OCI-LY1 (cell line): ENCODE data around the gene TRPC4.

Experiments used
- H2AFZ ChIP-seq: fragments of 200-600 bp; sonication (generic), shearing (Covaris generic); 2 replicates; pipeline ENCODE4 v1.6.0; 2014; ENCODE audit warnings: antibody characterized with exemption, mild to moderate bottlenecking, low read length
- H3F3A ChIP-seq: fragments of 200-600 bp; sonication (generic), shearing (Covaris generic); 2 replicates; pipeline ENCODE4 v1.6.0; 2014; ENCODE audit warnings: mild to moderate bottlenecking, antibody characterized with exemption, low read length, moderate library complexity; ENCODE audit not compliant: insufficient read depth
- H3K27ac ChIP-seq: fragments of 200-600 bp; sonication (generic); 2 replicates; pipeline ENCODE4 v1.5.1; 2014; ENCODE audit warnings: low read length, mixed run types, mild to moderate bottlenecking, low read depth; ENCODE audit not compliant: poor library complexity, severe bottlenecking
- H3K27me3 ChIP-seq: fragments of 200-600 bp; sonication (generic); 2 replicates; pipeline ENCODE4 v1.6.0; 2014; ENCODE audit warnings: antibody characterized with exemption, mild to moderate bottlenecking, low read length, moderate library complexity; ENCODE audit not compliant: insufficient read depth
- H3K36me3 ChIP-seq: fragments of 200-600 bp; sonication (generic); 2 replicates; pipeline ENCODE4 v1.6.1; 2014; ENCODE audit warnings: mild to moderate bottlenecking, antibody characterized with exemption, low read length, moderate library complexity, mixed read lengths; ENCODE audit not compliant: insufficient read depth
- H3K4me1 ChIP-seq: fragments of 200-600 bp; sonication (generic); 2 replicates; pipeline ENCODE4 v1.5.1; 2014; ENCODE audit warnings: mild to moderate bottlenecking, low read length, moderate library complexity; ENCODE audit not compliant: insufficient read depth, severe bottlenecking
- H3K4me2 ChIP-seq: fragments of 200-600 bp; sonication (generic), shearing (Covaris generic); 2 replicates; pipeline ENCODE4 v1.6.1; 2014; ENCODE audit warnings: low read length
- H3K4me3 ChIP-seq: fragments of 200-600 bp; sonication (generic); 2 replicates; pipeline ENCODE4 v1.5.1; 2014; ENCODE audit warnings: low read length, low read depth, mild to moderate bottlenecking, mixed read lengths; ENCODE audit not compliant: poor library complexity, severe bottlenecking
- H3K79me2 ChIP-seq: fragments of 200-600 bp; shearing (Covaris generic); 2 replicates; pipeline ENCODE4 v1.6.1; 2016; ENCODE audit warnings: mixed run types, low read length, mixed read lengths; ENCODE audit not compliant: insufficient read depth
- H3K9ac ChIP-seq: fragments of 200-600 bp; sonication (generic), shearing (Covaris generic); 2 replicates; pipeline ENCODE4 v1.6.1; 2014; ENCODE audit warnings: mild to moderate bottlenecking, low read length, mixed read lengths
- H3K9me2 ChIP-seq: fragments of 200-600 bp; sonication (generic), shearing (Covaris generic); 2 replicates; pipeline ENCODE4 v1.6.1; 2014; ENCODE audit warnings: low read depth, mild to moderate bottlenecking, low read length, mixed read lengths
- H3K9me3 ChIP-seq: fragments of 200-600 bp; shearing (Covaris generic); 2 replicates; pipeline ENCODE4 v1.6.1; 2014; ENCODE audit warnings: low read length, mixed read lengths
- H4K20me1 ChIP-seq: fragments of 200-600 bp; sonication (generic), shearing (Covaris generic); 2 replicates; pipeline ENCODE4 v1.6.0; 2016; ENCODE audit warnings: mild to moderate bottlenecking, low read length; ENCODE audit not compliant: insufficient read depth
- EZH2 ChIP-seq: fragments of 200-600 bp; sonication (generic), shearing (Covaris generic); IDR thresholded peaks from 2 replicates; pipeline ENCODE4 v1.8.0; 2017; ENCODE audit warnings: borderline replicate concordance, mixed run types, mild to moderate bottlenecking, antibody characterized with exemption, low read length, moderate library complexity, mixed read lengths
- TF ChIP-seq, protein P1 (sequence below): fragments of 200-600 bp; sonication (generic), shearing (Covaris generic); IDR thresholded peaks from 2 replicates; pipeline ENCODE4 v1.5.1; 2017; ENCODE audit warnings: mild to moderate bottlenecking, antibody characterized with exemption, low read length, moderate library complexity, mixed read lengths

Gene TRPC4

GRCh38 chr13:37905736-37906135 is 36.2 kb upstream of the TRPC4 start:
- Histone ChIP-seq H3K79me2 (no peaks in the 10 kb centered on the region), H3K9me2 (no peaks in the 10 kb centered on the region), H4K20me1 (no peaks in the 10 kb centered on the region), H3K9me3 (no peaks in the 10 kb centered on the region), H3K27me3 (no peaks in the 10 kb centered on the region), H3F3A (no peaks in the 10 kb centered on the region), H3K4me1 (no peaks in the 10 kb centered on the region), H3K4me3 (no peak overlapping the region), H3K4me2 (no peak overlapping the region), H2AFZ (no peak overlapping the region), H3K9ac (no peak overlapping the region), H3K36me3 (no peaks in the 10 kb centered on the region), H3K27ac (no peak overlapping the region)
- no peak for TF ChIP-seq EZH2
- TF ChIP-seq, protein P1, sequence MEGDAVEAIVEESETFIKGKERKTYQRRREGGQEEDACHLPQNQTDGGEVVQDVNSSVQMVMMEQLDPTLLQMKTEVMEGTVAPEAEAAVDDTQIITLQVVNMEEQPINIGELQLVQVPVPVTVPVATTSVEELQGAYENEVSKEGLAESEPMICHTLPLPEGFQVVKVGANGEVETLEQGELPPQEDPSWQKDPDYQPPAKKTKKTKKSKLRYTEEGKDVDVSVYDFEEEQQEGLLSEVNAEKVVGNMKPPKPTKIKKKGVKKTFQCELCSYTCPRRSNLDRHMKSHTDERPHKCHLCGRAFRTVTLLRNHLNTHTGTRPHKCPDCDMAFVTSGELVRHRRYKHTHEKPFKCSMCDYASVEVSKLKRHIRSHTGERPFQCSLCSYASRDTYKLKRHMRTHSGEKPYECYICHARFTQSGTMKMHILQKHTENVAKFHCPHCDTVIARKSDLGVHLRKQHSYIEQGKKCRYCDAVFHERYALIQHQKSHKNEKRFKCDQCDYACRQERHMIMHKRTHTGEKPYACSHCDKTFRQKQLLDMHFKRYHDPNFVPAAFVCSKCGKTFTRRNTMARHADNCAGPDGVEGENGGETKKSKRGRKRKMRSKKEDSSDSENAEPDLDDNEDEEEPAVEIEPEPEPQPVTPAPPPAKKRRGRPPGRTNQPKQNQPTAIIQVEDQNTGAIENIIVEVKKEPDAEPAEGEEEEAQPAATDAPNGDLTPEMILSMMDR: no peak

DNA sequence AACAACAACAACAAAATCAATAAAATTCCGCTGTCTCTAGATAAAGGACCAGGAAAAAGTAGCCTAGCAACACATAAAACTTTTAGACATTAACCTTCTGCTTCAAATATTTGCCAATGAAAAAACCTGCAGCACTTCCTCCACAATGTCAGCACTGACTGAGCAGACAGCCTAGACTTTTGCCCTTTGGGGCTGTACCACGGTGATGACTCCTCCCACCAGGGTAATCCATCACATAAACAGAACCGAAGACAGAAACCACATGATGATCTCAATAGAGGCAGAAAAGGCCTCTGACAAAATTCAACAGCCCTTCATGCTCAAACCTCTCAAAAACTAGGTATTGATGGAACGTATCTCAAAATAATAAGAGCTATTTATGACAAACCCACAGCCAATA is 30.2 kb upstream of the TRPC4 start:
- Histone ChIP-seq H3K79me2 (no peaks in the 10 kb centered on the region), H3K27me3 (no peaks in the 10 kb centered on the region), H3K9ac (no peak overlapping the region), H3K4me1 (no peaks in the 10 kb centered on the region), H3K9me2 (no peaks in the 10 kb centered on the region), H3K9me3 (no peaks in the 10 kb centered on the region), H3K36me3 (no peaks in the 10 kb centered on the region), H3K27ac (no peak overlapping the region), H2AFZ (no peak overlapping the region), H3K4me2 (no peak overlapping the region), H3F3A (no peaks in the 10 kb centered on the region), H4K20me1 (no peaks in the 10 kb centered on the region), H3K4me3 (no peak overlapping the region)
- TF ChIP-seq EZH2: no peak
- TF ChIP-seq, protein P1: no peak

GRCh38 chr13:37893321-37893720 is 23.7 kb upstream of the TRPC4 start:
- H4K20me1 ChIP-seq: no peaks in the 10 kb centered on the region
- no peak overlapping the region for H3K27ac ChIP-seq
- TF ChIP-seq, protein P1: no peak
- no peak for TF ChIP-seq EZH2
- H2AFZ ChIP-seq: no peak overlapping the region
- H3K36me3 ChIP-seq: no peaks in the 10 kb centered on the region
- H3K9ac ChIP-seq: no peak overlapping the region
- H3K9me3 ChIP-seq: no peaks in the 10 kb centered on the region
- no peak overlapping the region for H3K4me2 ChIP-seq
- no peak overlapping the region for H3K4me3 ChIP-seq
- H3F3A ChIP-seq: no peaks in the 10 kb centered on the region
- no peaks in the 10 kb centered on the region for H3K27me3 ChIP-seq
- H3K79me2 ChIP-seq: no peaks in the 10 kb centered on the region
- H3K9me2 ChIP-seq: no peaks in the 10 kb centered on the region
- no peaks in the 10 kb centered on the region for H3K4me1 ChIP-seq
